Panc1 (cell line): ENCODE measurements around the gene MBOAT1.

Experiments
- CTCF ChIP-seq: fragments of 450-650 bp; IDR thresholded peaks from 2 replicates; pipeline ENCODE4 v1.5.1; 2017; ENCODE audit warnings: mild to moderate bottlenecking
- POLR2AphosphoS5 ChIP-seq: IDR thresholded peaks from 2 replicates; pipeline ENCODE4 v1.6.1; 2012; ENCODE audit warnings: mild to moderate bottlenecking, low read depth, low read length, moderate library complexity
- REST ChIP-seq, 2 experiments: IDR thresholded peaks; 2 replicates each; pipeline ENCODE4 v1.6.1; 2011 to 2012; ENCODE audit warnings: low read depth in 2 of 2, control low read depth in 1 of 2, low read length in 1 of 2, mild to moderate bottlenecking in 1 of 2, moderate library complexity in 1 of 2; ENCODE audit not compliant: insufficient read depth in 1 of 2
- TCF7L2 ChIP-seq: IDR thresholded peaks from 2 replicates; pipeline ENCODE4 v1.6.1; 2011; ENCODE audit warnings: mild to moderate bottlenecking, low read depth, low read length, inconsistent platforms

- TF ChIP-seq CTCF (no peak), POLR2AphosphoS5 (no peak), TCF7L2 (no peak), REST (IDR thresholded peaks at IDR 0.05; ENCODE audit: insufficient read depth in 1 of 2, low read depth in 2 of 2, low read length in 1 of 2) (no peak)
Measured at GRCh38 chr6:20112841-20113240, 99.4 kb downstream of the MBOAT1 start.
